ENCODE measurements around the gene PLEKHG4B.

- no peak for TF ChIP-seq CTCF (IDR thresholded peaks at IDR 0.05; ENCODE audit: low read depth, low read length)
- TF ChIP-seq EZH2phosphoT487 (IDR thresholded peaks at IDR 0.05; ENCODE audit: low read depth) = no peak
These were observed 63.9 kb downstream of the PLEKHG4B start for GRCh38 chr5:155651-156410.

Measured in OCI-LY3 (cell line).